ENCODE data around the gene CNTN4. TPM values are rescaled to one million over a fixed set of nuclear protein-coding genes. Genes with fewer than 3 reads are reported as not detected.

The CNTN4 gene
- total and polyA plus RNA-seq, 2 donors (not counting 3 experiments of a cell fraction or from before 2014, with no cell fraction given): not detected

DNA sequence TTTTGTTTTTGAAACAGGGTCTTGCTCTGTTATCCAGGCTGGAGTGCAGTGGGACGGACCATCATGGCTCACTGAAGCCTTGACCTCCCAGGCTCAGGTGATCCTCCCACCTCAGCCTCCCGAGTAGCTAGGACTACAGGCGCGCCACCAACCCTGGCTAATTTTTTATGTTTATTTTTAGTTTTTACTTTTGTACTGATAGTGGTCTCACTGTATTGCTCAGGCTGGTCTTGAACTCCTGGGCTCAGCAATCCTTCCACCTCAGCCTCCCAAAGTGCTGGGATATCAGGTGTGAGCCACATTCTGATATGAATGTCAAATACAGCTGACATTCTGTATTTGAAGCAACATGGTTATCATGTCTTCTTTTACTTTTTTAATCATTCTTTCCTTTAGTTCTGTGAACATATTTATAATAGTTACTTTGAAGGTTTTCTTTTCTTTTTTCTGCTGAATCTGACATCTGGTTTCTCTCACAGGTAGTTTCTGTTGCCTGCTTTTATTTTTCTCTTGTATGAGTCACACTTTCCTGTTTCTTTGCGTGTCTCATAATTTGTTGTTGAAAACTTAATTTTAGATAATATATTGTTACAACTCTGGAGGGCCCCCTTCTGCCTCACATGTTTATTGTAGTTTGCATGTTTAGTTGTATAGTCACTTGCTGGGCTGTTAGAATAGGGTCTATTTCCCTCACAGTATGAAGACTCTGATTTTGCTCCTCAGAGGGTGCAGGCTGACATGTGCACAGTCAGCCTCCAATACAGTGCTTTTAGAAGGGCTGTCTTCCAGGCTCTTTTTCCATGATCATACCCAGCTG, 8.4 kb upstream of the CNTN4 start:
- TF ChIP-seq MYC (IDR thresholded peaks at IDR 0.05; ENCODE audit: low read depth, low read length) (no peak), GATA2 (IDR thresholded peaks at IDR 0.05; ENCODE audit: insufficient read depth, insufficient read length, low read depth, low read length) (no peak), MAX (IDR thresholded peaks at IDR 0.05; ENCODE audit: insufficient read depth, insufficient read length) (no peak), FOS (IDR thresholded peaks at IDR 0.05; ENCODE audit: borderline replicate concordance, insufficient read depth, low read length) (no peak), POLR2AphosphoS5 (IDR thresholded peaks at IDR 0.05; ENCODE audit: insufficient read depth, low read depth, low read length) (no peak), POLR2A (IDR thresholded peaks at IDR 0.05; ENCODE audit: low read depth, low read length) (no peak), EZH2 (IDR thresholded peaks at IDR 0.05; ENCODE audit: borderline replicate concordance, low read depth, low read length, severe bottlenecking) (no peak), JUN (IDR thresholded peaks at IDR 0.05; ENCODE audit: borderline replicate concordance, insufficient read depth, insufficient read length, low read depth) (no peak)
- TF ChIP-seq, protein P1, sequence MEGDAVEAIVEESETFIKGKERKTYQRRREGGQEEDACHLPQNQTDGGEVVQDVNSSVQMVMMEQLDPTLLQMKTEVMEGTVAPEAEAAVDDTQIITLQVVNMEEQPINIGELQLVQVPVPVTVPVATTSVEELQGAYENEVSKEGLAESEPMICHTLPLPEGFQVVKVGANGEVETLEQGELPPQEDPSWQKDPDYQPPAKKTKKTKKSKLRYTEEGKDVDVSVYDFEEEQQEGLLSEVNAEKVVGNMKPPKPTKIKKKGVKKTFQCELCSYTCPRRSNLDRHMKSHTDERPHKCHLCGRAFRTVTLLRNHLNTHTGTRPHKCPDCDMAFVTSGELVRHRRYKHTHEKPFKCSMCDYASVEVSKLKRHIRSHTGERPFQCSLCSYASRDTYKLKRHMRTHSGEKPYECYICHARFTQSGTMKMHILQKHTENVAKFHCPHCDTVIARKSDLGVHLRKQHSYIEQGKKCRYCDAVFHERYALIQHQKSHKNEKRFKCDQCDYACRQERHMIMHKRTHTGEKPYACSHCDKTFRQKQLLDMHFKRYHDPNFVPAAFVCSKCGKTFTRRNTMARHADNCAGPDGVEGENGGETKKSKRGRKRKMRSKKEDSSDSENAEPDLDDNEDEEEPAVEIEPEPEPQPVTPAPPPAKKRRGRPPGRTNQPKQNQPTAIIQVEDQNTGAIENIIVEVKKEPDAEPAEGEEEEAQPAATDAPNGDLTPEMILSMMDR (IDR thresholded peaks at IDR 0.05; ENCODE audit: extremely low read depth in 1 of 2, insufficient read depth in 1 of 2, low read depth in 1 of 2, low read length in 2 of 2): no peak
- no peak overlapping the region for H2AFZ ChIP-seq (ENCODE audit: low read depth, low read length)
- no peak overlapping the region for H3K4me3 ChIP-seq (replicated peaks in 1 of 3; ENCODE audit: insufficient read depth in 1 of 3, low read depth in 1 of 3, low read length in 3 of 3)
- dilution Hi-C loops (cut with MboI; ENCODE audit: extremely low pct_ligation_motif_present, low sequenced_read_pairs): no loop called here
- H3K4me2 ChIP-seq (ENCODE audit: insufficient read depth, low read length): no peak overlapping the region
- no peaks in the 10 kb centered on the region for H3K36me3 ChIP-seq (ENCODE audit: control insufficient read depth in 2 of 2, extremely low read depth in 1 of 2, insufficient read depth in 2 of 2, low read length in 2 of 2)
- no peaks in the 10 kb centered on the region for H4K20me1 ChIP-seq (replicated peaks; ENCODE audit: control insufficient read depth, extremely low read depth, insufficient read depth, low read length)
- ChIA-PET CTCF (no interaction called here), POLR2A (no interaction called here)
- intact Hi-C loops (cut with micrococcal nuclease): no loop called here
- no peak for DNase-seq (ENCODE audit: low read depth, low spot score)
- H3K27me3 ChIP-seq (ENCODE audit: control insufficient read depth in 2 of 2, insufficient read depth in 2 of 2, low read length in 2 of 2): no peaks in the 10 kb centered on the region
- no peaks in the 10 kb centered on the region for H3K9me1 ChIP-seq (replicated peaks; ENCODE audit: control insufficient read depth, extremely low read depth, insufficient read depth, low read length)
- no peak overlapping the region for H3K27ac ChIP-seq (ENCODE audit: insufficient read depth, low read depth, low read length)
- no TSS peak for BruUV-seq (replicated peaks)
- no peaks in the 10 kb centered on the region for H3K4me1 ChIP-seq (ENCODE audit: control insufficient read depth, extremely low read depth, insufficient read depth, low read length)
- no peaks in the 10 kb centered on the region for H3K79me2 ChIP-seq (ENCODE audit: control insufficient read depth, insufficient read depth, low read length)
- no peak for FAIRE-seq
- H3K9me3 ChIP-seq (replicated peaks; ENCODE audit: control insufficient read depth, insufficient read depth, low read length): no peaks in the 10 kb centered on the region
- no peak overlapping the region for H3K9ac ChIP-seq (replicated peaks; ENCODE audit: extremely low read depth, insufficient read depth, low read length)

Measured in endothelial cell of umbilical vein (primary cell).